Ectodermal cell (in vitro differentiated cells): Measurements from ENCODE around the gene DES.

Experiments used
- H3K27ac ChIP-seq: 2 replicates; pipeline ENCODE4 v1.7.0; 2013; ENCODE audit warnings: mild to moderate bottlenecking, low read depth, low read length; ENCODE audit not compliant: insufficient read depth, poor library complexity, severe bottlenecking
- H3K27me3 ChIP-seq: 2 replicates; pipeline ENCODE4 v1.7.0; 2013; ENCODE audit warnings: mild to moderate bottlenecking, low read length; ENCODE audit not compliant: insufficient read depth, control insufficient read depth, poor library complexity, severe bottlenecking
- H3K36me3 ChIP-seq: one replicate; pipeline ENCODE4 v1.7.0; 2013; ENCODE audit warnings: low read length; ENCODE audit not compliant: control insufficient read depth, insufficient read depth
- H3K4me1 ChIP-seq: one replicate; pipeline ENCODE4 v1.7.0; 2013; ENCODE audit warnings: low read length; ENCODE audit not compliant: control insufficient read depth, insufficient read depth
- H3K4me3 ChIP-seq: 2 replicates; pipeline ENCODE4 v1.7.0; 2013; ENCODE audit warnings: low read depth, low read length, control low read depth; ENCODE audit not compliant: insufficient read depth
- H3K9me3 ChIP-seq: 2 replicates; pipeline ENCODE4 v1.7.0; 2013; ENCODE audit warnings: mild to moderate bottlenecking, low read length, moderate library complexity; ENCODE audit not compliant: control insufficient read depth
- WGBS, 2 experiments: methylation state at CpG; one replicate each; pipeline ENCODE4 v1.1.7; 2013; ENCODE audit warnings: missing lambda C conversion rate in 2 of 2; 5-methylcytosine and 5-hydroxymethylcytosine counted together

DES gene

GRCh38 chr2:219428469-219428868, 10.3 kb downstream of the DES start:
- Histone ChIP-seq H3K9me3 (no peaks in the 10 kb centered on the region), H3K27me3 (no peaks in the 10 kb centered on the region), H3K4me3 (no peak overlapping the region), H3K4me1 (peaks cover 7% of the 10 kb centered on the region), H3K36me3 (no peaks in the 10 kb centered on the region), H3K27ac (no peak overlapping the region)

- H3K36me3 ChIP-seq, result no peaks in the 10 kb centered on the region
- no peak overlapping the region for H3K4me3 ChIP-seq
- H3K4me1 ChIP-seq, result peaks cover 16% of the 10 kb centered on the region
- no peak overlapping the region for H3K27ac ChIP-seq
- peaks cover 13% of the 10 kb centered on the region for H3K27me3 ChIP-seq
- H3K9me3 ChIP-seq, result no peaks in the 10 kb centered on the region
- WGBS, 2 experiments, result 92 to 95% methylated on average over 7 of the region's 7 CpGs
These were observed 11.9 kb downstream of the DES start for GRCh38 chr2:219429958-219430606.

GRCh38 chr2:219430633-219431615, 12.7 kb downstream of the DES start:
- 66 to 70% methylated on average over 9 of the region's 9 CpGs for WGBS, 2 experiments
- Histone ChIP-seq H3K36me3 (no peaks in the 10 kb centered on the region), H3K9me3 (no peaks in the 10 kb centered on the region), H3K4me1 (peaks cover 15% of the 10 kb centered on the region), H3K4me3 (no peak overlapping the region), H3K27ac (no peak overlapping the region), H3K27me3 (peaks cover 21% of the 10 kb centered on the region)

- peaks cover 8% of the 10 kb centered on the region for H3K4me1 ChIP-seq
- H3K36me3 ChIP-seq, result no peaks in the 10 kb centered on the region
- H3K4me3 ChIP-seq, result no peak overlapping the region
- H3K9me3 ChIP-seq, result no peaks in the 10 kb centered on the region
- H3K27me3 ChIP-seq, result peaks cover 32% of the 10 kb centered on the region
- H3K27ac ChIP-seq, result no peak overlapping the region
- WGBS, 2 experiments, result 48 to 52% methylated on average over 16 of the region's 16 CpGs
These were observed 15.7 kb downstream of the DES start for GRCh38 chr2:219433666-219434467.

- H3K9me3 ChIP-seq, result no peaks in the 10 kb centered on the region
- 17 to 20% methylated on average over 7 to 9 of the region's 9 CpGs for WGBS, 2 experiments
- H3K27ac ChIP-seq, result no peak overlapping the region
- H3K4me1 ChIP-seq, result peaks cover 8% of the 10 kb centered on the region
- peaks cover 36% of the 10 kb centered on the region for H3K27me3 ChIP-seq
- H3K4me3 ChIP-seq, result peak overlapping the region; percentile 29
- no peaks in the 10 kb centered on the region for H3K36me3 ChIP-seq
These were observed 16.2 kb downstream of the DES start for GRCh38 chr2:219434468-219434717.

GRCh38 chr2:219434718-219435525, 16.7 kb downstream of the DES start, which contains the start of gene SPEG:
SPEG (plus strand) TSS chr2:219434843; CDS start chr2:219434978, 135 bp downstream.
- Histone ChIP-seq H3K27me3 (peaks cover 39% of the 10 kb centered on the region), H3K36me3 (no peaks in the 10 kb centered on the region), H3K9me3 (no peaks in the 10 kb centered on the region), H3K4me3 (peak within 1 kb of the TSS; percentile 29), H3K4me1 (peaks cover 8% of the 10 kb centered on the region), H3K27ac (no peak within 1 kb of the TSS)
- WGBS, 2 experiments, result 27 to 33% methylated on average over 77 of the region's 77 CpGs

- no peaks in the 10 kb centered on the region for H3K9me3 ChIP-seq
- H3K27me3 ChIP-seq, result peaks cover 45% of the 10 kb centered on the region
- peaks cover 8% of the 10 kb centered on the region for H3K4me1 ChIP-seq
- no peak overlapping the region for H3K4me3 ChIP-seq
- no peak overlapping the region for H3K27ac ChIP-seq
- WGBS, 2 experiments, result 91 to 92% methylated on average over 6 of the region's 6 CpGs
- H3K36me3 ChIP-seq, result no peaks in the 10 kb centered on the region
These were observed 17.5 kb downstream of the DES start for GRCh38 chr2:219435701-219436100.

- no peaks in the 10 kb centered on the region for H3K36me3 ChIP-seq
- peaks cover 53% of the 10 kb centered on the region for H3K27me3 ChIP-seq
- H3K27ac ChIP-seq, result no peak overlapping the region
- H3K9me3 ChIP-seq, result no peaks in the 10 kb centered on the region
- 91 to 95% methylated on average over 5 of the region's 5 CpGs for WGBS, 2 experiments
- H3K4me1 ChIP-seq, result peaks cover 13% of the 10 kb centered on the region
- H3K4me3 ChIP-seq, result no peak overlapping the region
These were observed 18.3 kb downstream of the DES start for GRCh38 chr2:219436491-219436890.

- WGBS, 2 experiments, result 87 to 89% methylated on average over 3 of the region's 3 CpGs
- peaks cover 15% of the 10 kb centered on the region for H3K4me1 ChIP-seq
- H3K4me3 ChIP-seq, result no peak overlapping the region
- H3K9me3 ChIP-seq, result no peaks in the 10 kb centered on the region
- H3K36me3 ChIP-seq, result no peaks in the 10 kb centered on the region
- peaks cover 59% of the 10 kb centered on the region for H3K27me3 ChIP-seq
- no peak overlapping the region for H3K27ac ChIP-seq
These were observed 19.0 kb downstream of the DES start for GRCh38 chr2:219437141-219437540.
